ENCODE results near the gene CRIP2. TPM values are rescaled to one million over a fixed set of nuclear protein-coding genes. Genes with fewer than 3 reads are reported as not detected.

The CRIP2 gene
- total RNA-seq, 1 experiment from 2014 or later, result 50.5 TPM

GRCh38 chr14:105481886-105482457 lies 7.4 kb downstream of the CRIP2 start:
- ChIA-PET CTCF (interaction anchor here (0.5 to 2.3 kb wide), 14 partner anchors 8 to 294 kb away, joined by 3 to 45 read pairs (median 4); no protein-coding TSS in a partner anchor), POLR2A (interaction anchor here (0.7 to 2.5 kb wide), 6 partner anchors 8 to 714 kb away, joined by 3 to 30 read pairs (median 4); no protein-coding TSS in a partner anchor)
- Mint-ChIP-seq H3K27ac (ENCODE audit: low read depth, unreplicated experiment) (peak overlapping the region; percentile 99), H3K4me1 (ENCODE audit: insufficient read depth, unreplicated experiment) (peaks cover 24% of the 10 kb centered on the region), H3K4me3 (ENCODE audit: unreplicated experiment) (peak overlapping the region; percentile 75), H3K27me3 (ENCODE audit: insufficient read depth, unreplicated experiment) (no peaks in the 10 kb centered on the region), H3K36me3 (ENCODE audit: insufficient read depth, unreplicated experiment) (peaks cover 12% of the 10 kb centered on the region), H3K9me3 (ENCODE audit: unreplicated experiment) (no peaks in the 10 kb centered on the region)
- intact Hi-C loops (cut with micrococcal nuclease), result loop anchor here (1.0 to 2.0 kb wide), 2 partner anchors 8 to 51 kb away; no protein-coding TSS in a partner anchor
- TF ChIP-seq CTCF (IDR thresholded peaks at IDR 0.05; ENCODE audit: unreplicated experiment), result no peak
- BruUV-seq (replicated peaks), result TSS peak; percentile 64
- DNase-seq (ENCODE audit: unreplicated experiment), result peak; percentile 96

- Mint-ChIP-seq H3K4me3 (ENCODE audit: unreplicated experiment) (peak overlapping the region; percentile 75), H3K4me1 (ENCODE audit: insufficient read depth, unreplicated experiment) (peaks cover 20% of the 10 kb centered on the region), H3K36me3 (ENCODE audit: insufficient read depth, unreplicated experiment) (peaks cover 12% of the 10 kb centered on the region), H3K9me3 (ENCODE audit: unreplicated experiment) (no peaks in the 10 kb centered on the region), H3K27ac (ENCODE audit: low read depth, unreplicated experiment) (peak overlapping the region; percentile 99), H3K27me3 (ENCODE audit: insufficient read depth, unreplicated experiment) (no peaks in the 10 kb centered on the region)
- no TSS peak for BruUV-seq (replicated peaks)
- DNase-seq (ENCODE audit: unreplicated experiment), result no peak
- CTCF ChIA-PET, result interaction anchor here (1.0 to 2.3 kb wide), 9 partner anchors 7 to 131 kb away, joined by 3 to 45 read pairs (median 4); no protein-coding TSS in a partner anchor
- no peak for TF ChIP-seq CTCF (IDR thresholded peaks at IDR 0.05; ENCODE audit: unreplicated experiment)
- intact Hi-C loops (cut with micrococcal nuclease), result no loop called here
- POLR2A ChIA-PET, result interaction anchor here (1.4 to 2.5 kb wide), 4 partner anchors 7 to 51 kb away, joined by 4 to 30 read pairs (median 8); no protein-coding TSS in a partner anchor
These were observed 8.0 kb downstream of the CRIP2 start for GRCh38 chr14:105482486-105483110.

- peaks cover 12% of the 10 kb centered on the region for H3K36me3 Mint-ChIP-seq (ENCODE audit: insufficient read depth, unreplicated experiment)
- ChIA-PET POLR2A (no interaction called here), CTCF (interaction anchor here (1.3 to 2.1 kb wide), 2 partner anchors 35 to 132 kb away, joined by 4 read pairs; no protein-coding TSS in a partner anchor)
- no peaks in the 10 kb centered on the region for H3K27me3 Mint-ChIP-seq (ENCODE audit: insufficient read depth, unreplicated experiment)
- no peak overlapping the region for H3K4me3 Mint-ChIP-seq (ENCODE audit: unreplicated experiment)
- H3K9me3 Mint-ChIP-seq (ENCODE audit: unreplicated experiment), result no peaks in the 10 kb centered on the region
- DNase-seq (ENCODE audit: unreplicated experiment), result peak; percentile 37
- intact Hi-C loops (cut with micrococcal nuclease), result no loop called here
- peak overlapping the region; percentile 99 for H3K27ac Mint-ChIP-seq (ENCODE audit: low read depth, unreplicated experiment)
- no peak for TF ChIP-seq CTCF (IDR thresholded peaks at IDR 0.05; ENCODE audit: unreplicated experiment)
- no TSS peak for BruUV-seq (replicated peaks)
- H3K4me1 Mint-ChIP-seq (ENCODE audit: insufficient read depth, unreplicated experiment), result peaks cover 20% of the 10 kb centered on the region
These were observed 8.9 kb downstream of the CRIP2 start for GRCh38 chr14:105483300-105484068.

Data from MCF 10A (cell line).